H1 (cell line): ENCODE measurements around the gene TFCP2L1. TPM values are rescaled to one million over a fixed set of nuclear protein-coding genes. Genes with fewer than 3 reads are reported as not detected.

ENCODE experiments used
- polyA plus RNA-seq, 7 experiments: library from polyadenylated mRNA; depleted of rRNA in 3 of 7; stranded (reverse) in 5 of 7; unstranded in 2 of 7; fragments of >200 nt in 5 of 7; fragments of 200-250 nt in 2 of 7; gene quantifications; 1 replicate in 5 of 7; 2 replicates in 1 of 7; 4 replicates in 1 of 7; pipeline versions ENCODE4 v1.2.1 to v1.2.3, GENCODE V29; 2011 to 2013; ENCODE audit warnings: missing spikeins in 2 of 7, mixed read lengths in 2 of 7
- total RNA-seq: library from RNA; stranded (reverse); fragmentation: NEBNext Ultra II Directional; extraction: Animal tissue kit (Norgen Biotek cat#: 25700); gene quantifications from 2 replicates; pipeline ENCODE4 v1.2.1, GENCODE V29; 2021

TFCP2L1 gene
- total and polyA plus RNA-seq, 2 of the 8 experiments (the other 6 are each of a cell fraction or from before 2014, with no cell fraction given): 1.5 to 3.8 TPM

Other genes with a start within 250 kb of the TFCP2L1 start
- not detected in 2 replicates for gene RNU4ATAC, start 245.7 kb upstream of the TFCP2L1 start, total RNA-seq
- gene RNU4ATAC, start 245.7 kb upstream of the TFCP2L1 start, polyA plus RNA-seq (2011; rRNA removed): not detected in 2 replicates